A673 (cell line): ENCODE data around the gene WDFY3. TPM values are rescaled to one million over a fixed set of nuclear protein-coding genes. Genes with fewer than 3 reads are reported as not detected.

Source experiments
- BruUV-seq: library from RNA; stranded (reverse); fragments of 400-500 nt; replicated peaks from 2 replicates; lab custom pipeline; 2021; lab: Mats Ljungman, UMichigan
- CTCF ChIA-PET: fragments of 300-600 bp; sonication (Branson Sonifier 250); formaldehyde crosslinking; loops from one replicate; lab custom pipeline; 2022; ENCODE audit warnings: antibody characterized with exemption; lab: Charles Lee
- POLR2A ChIA-PET: fragments of 300-600 bp; sonication (Branson Sonifier 250); formaldehyde crosslinking; loops from one replicate; lab custom pipeline; 2022; ENCODE audit warnings: antibody characterized with exemption; ENCODE audit not compliant: low non-redundant PET; lab: Charles Lee
- DNase-seq: peaks from one replicate; pipeline ENCODE4 v3.0.0-alpha.2; 2015; ENCODE audit warnings: low spot score
- H3K27ac ChIP-seq: fragments of 200-600 bp; sonication (generic); 2 replicates; pipeline ENCODE4 v1.5.1; 2016; ENCODE audit warnings: mixed run types, low read depth, mild to moderate bottlenecking, mixed read lengths, antibody characterized with exemption, low read length; ENCODE audit not compliant: poor library complexity, severe bottlenecking
- H3K27me3 ChIP-seq: fragments of 200-600 bp; sonication (generic); replicated peaks from 2 replicates; pipeline ENCODE4 v1.6.1; 2017; ENCODE audit warnings: mixed run types, low read depth, mild to moderate bottlenecking, mixed read lengths, antibody characterized with exemption, low read length; ENCODE audit not compliant: insufficient read depth, poor library complexity
- H3K36me3 ChIP-seq: fragments of 200-600 bp; sonication (generic); 2 replicates; pipeline ENCODE4 v1.6.1; 2016; ENCODE audit warnings: mixed run types, mild to moderate bottlenecking, mixed read lengths, antibody characterized with exemption, low read length; ENCODE audit not compliant: insufficient read depth, poor library complexity, severe bottlenecking
- H3K4me1 ChIP-seq: fragments of 200-600 bp; sonication (generic); 2 replicates; pipeline ENCODE4 v1.6.1; 2017; ENCODE audit warnings: mixed run types, mild to moderate bottlenecking, mixed read lengths, antibody characterized with exemption, low read length; ENCODE audit not compliant: insufficient read depth, poor library complexity, severe bottlenecking
- H3K4me3 ChIP-seq: fragments of 200-600 bp; sonication (generic); 2 replicates; pipeline ENCODE4 v1.5.1; 2016; ENCODE audit warnings: low read depth, mixed run types, mild to moderate bottlenecking, mixed read lengths, low read length; ENCODE audit not compliant: poor library complexity, severe bottlenecking
- H3K9me3 ChIP-seq: fragments of 200-600 bp; sonication (generic); 2 replicates; pipeline ENCODE4 v1.6.1; 2016; ENCODE audit warnings: mixed run types, low read depth, mild to moderate bottlenecking, mixed read lengths, antibody characterized with exemption, low read length; ENCODE audit not compliant: poor library complexity, severe bottlenecking
- CTCF ChIP-seq: fragments of 300-800, 200-600 bp; sonication (generic); conservative IDR thresholded peaks from 2 replicates; pipeline ENCODE4 v1.5.1; 2017; ENCODE audit warnings: low read depth, mild to moderate bottlenecking, antibody characterized with exemption, low read length, moderate library complexity, mixed read lengths
- EZH2 ChIP-seq: fragments of 200-600 bp; sonication (generic); IDR thresholded peaks from 2 replicates; pipeline ENCODE4 v1.6.1; 2017; ENCODE audit warnings: borderline replicate concordance, low read depth, mild to moderate bottlenecking, mixed read lengths, antibody characterized with exemption, low read length; ENCODE audit not compliant: poor library complexity, severe bottlenecking
- intact Hi-C: fragments of 100-400 bp; cut with micrococcal nuclease; formaldehyde crosslinking; loops from one replicate; pipeline ENCODE4 v1.10.0; 2022; ENCODE audit not compliant: unreplicated experiment
- total RNA-seq: library from RNA; stranded (reverse); gene quantifications from 2 replicates; pipeline ENCODE4 v1.2.3, GENCODE V29; 2021

WDFY3 gene
- total RNA-seq, 1 experiment from 2014 or later: 43.4 TPM

GRCh38 chr4:84948056-84948455, 18.4 kb downstream of the WDFY3 start:
- no TSS peak for BruUV-seq
- TF ChIP-seq EZH2 (no peak), CTCF (no peak)
- CTCF ChIA-PET: no interaction called here
- no peak overlapping the region for H3K27ac ChIP-seq
- no peak overlapping the region for H3K4me3 ChIP-seq
- no peaks in the 10 kb centered on the region for H3K9me3 ChIP-seq
- no peaks in the 10 kb centered on the region for H3K27me3 ChIP-seq
- no peak for DNase-seq
- H3K4me1 ChIP-seq: no peaks in the 10 kb centered on the region
- H3K36me3 ChIP-seq: no peaks in the 10 kb centered on the region
- POLR2A ChIA-PET: no interaction called here
- intact Hi-C loops: no loop called here

GRCh38 chr4:84944947-84945346, 21.5 kb downstream of the WDFY3 start:
- H3K27me3 ChIP-seq: no peaks in the 10 kb centered on the region
- H3K27ac ChIP-seq: no peak overlapping the region
- H3K4me3 ChIP-seq: no peak overlapping the region
- ChIA-PET CTCF (no interaction called here), POLR2A (no interaction called here)
- no peaks in the 10 kb centered on the region for H3K4me1 ChIP-seq
- peaks cover 3% of the 10 kb centered on the region for H3K36me3 ChIP-seq
- H3K9me3 ChIP-seq: peaks cover 13% of the 10 kb centered on the region
- TF ChIP-seq CTCF: no peak
- TF ChIP-seq EZH2: no peak
- no TSS peak for BruUV-seq
- intact Hi-C loops: no loop called here
- DNase-seq: no peak

GRCh38 chr4:84940960-84941359, 25.5 kb downstream of the WDFY3 start:
- Histone ChIP-seq H3K27me3 (no peaks in the 10 kb centered on the region), H3K9me3 (peaks cover 13% of the 10 kb centered on the region), H3K36me3 (peaks cover 3% of the 10 kb centered on the region), H3K4me3 (no peak overlapping the region), H3K27ac (no peak overlapping the region), H3K4me1 (peaks cover 10% of the 10 kb centered on the region)
- POLR2A ChIA-PET: no interaction called here
- CTCF ChIA-PET: no interaction called here
- intact Hi-C loops: no loop called here
- BruUV-seq: no TSS peak
- no peak for TF ChIP-seq EZH2
- TF ChIP-seq CTCF: no peak
- no peak for DNase-seq
